GM10248 (cell line): Measurements from ENCODE around the gene TMEM37.
"Not testable (repeated sequence)": the region's sequence is repeated elsewhere in the genome, so short reads cannot be mapped to it uniquely, and the experiment has no call there.

Experiments used
- CTCF ChIA-PET: fragments of 300-600 bp; sonication (Branson Sonifier 250); formaldehyde crosslinking; extraction: SDS; loops from one replicate; lab custom pipeline; 2021; ENCODE audit warnings: antibody characterized with exemption; lab: Yijun Ruan, JAX
- POLR2A ChIA-PET: fragments of 350-650 bp; sonication (Branson Sonifier 250); formaldehyde crosslinking; extraction: SDS; loops from one replicate; lab custom pipeline; 2020; ENCODE audit warnings: antibody characterized with exemption; lab: Yijun Ruan, JAX
- DNase-seq: peaks from one replicate; pipeline ENCODE4 v3.0.0; 2012; ENCODE audit errors: extremely low spot score
- TF ChIP-seq, protein P1 (sequence below): IDR thresholded peaks from 2 replicates; pipeline ENCODE4 v1.5.1; 2012; ENCODE audit warnings: mild to moderate bottlenecking, low read depth; ENCODE audit errors: extremely low read depth, missing control alignments, control extremely low read depth

The TMEM37 gene

DNA sequence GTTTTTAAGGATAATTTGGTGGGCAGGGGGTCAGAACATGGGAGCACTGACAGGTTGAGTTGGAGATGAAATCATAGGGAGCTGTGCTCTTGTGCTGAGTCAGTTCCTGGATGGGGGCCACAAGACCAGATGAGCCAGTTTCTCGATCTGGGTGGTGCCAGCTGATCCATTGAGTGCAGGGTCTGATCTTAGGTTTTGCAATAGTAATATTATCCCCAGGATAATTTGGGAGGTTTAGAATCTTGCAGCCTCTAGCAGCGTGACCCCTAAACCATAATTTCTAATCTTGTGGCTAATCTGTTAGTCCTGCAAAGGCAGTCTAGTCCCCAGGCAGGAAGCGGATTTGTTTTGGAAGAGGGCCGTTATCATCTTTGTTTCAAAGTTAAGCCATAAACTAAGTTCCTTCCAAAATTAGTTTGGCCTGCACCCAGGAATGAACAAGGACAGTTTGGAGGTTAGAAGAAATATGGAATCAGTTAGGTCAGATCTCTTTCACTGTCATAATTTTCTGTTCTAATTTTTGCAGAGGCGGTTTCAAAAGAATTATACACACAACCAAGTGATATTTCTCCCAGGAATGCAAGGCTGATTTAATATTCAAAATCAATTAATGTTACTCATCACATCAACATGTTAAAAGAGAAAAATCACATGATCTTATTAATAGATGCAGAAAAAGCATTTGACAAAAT lies 41.9 kb upstream of the TMEM37 start:
- POLR2A ChIA-PET = no interaction called here
- DNase-seq = no peak
- CTCF ChIA-PET = interaction anchor here (1.3 to 1.5 kb wide), 2 partner anchors 17 to 23 kb away, joined by 3 read pairs; partner anchors contain the start of genes C2orf76 and DBI
- TF ChIP-seq, protein P1, sequence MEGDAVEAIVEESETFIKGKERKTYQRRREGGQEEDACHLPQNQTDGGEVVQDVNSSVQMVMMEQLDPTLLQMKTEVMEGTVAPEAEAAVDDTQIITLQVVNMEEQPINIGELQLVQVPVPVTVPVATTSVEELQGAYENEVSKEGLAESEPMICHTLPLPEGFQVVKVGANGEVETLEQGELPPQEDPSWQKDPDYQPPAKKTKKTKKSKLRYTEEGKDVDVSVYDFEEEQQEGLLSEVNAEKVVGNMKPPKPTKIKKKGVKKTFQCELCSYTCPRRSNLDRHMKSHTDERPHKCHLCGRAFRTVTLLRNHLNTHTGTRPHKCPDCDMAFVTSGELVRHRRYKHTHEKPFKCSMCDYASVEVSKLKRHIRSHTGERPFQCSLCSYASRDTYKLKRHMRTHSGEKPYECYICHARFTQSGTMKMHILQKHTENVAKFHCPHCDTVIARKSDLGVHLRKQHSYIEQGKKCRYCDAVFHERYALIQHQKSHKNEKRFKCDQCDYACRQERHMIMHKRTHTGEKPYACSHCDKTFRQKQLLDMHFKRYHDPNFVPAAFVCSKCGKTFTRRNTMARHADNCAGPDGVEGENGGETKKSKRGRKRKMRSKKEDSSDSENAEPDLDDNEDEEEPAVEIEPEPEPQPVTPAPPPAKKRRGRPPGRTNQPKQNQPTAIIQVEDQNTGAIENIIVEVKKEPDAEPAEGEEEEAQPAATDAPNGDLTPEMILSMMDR = no peak

DNA sequence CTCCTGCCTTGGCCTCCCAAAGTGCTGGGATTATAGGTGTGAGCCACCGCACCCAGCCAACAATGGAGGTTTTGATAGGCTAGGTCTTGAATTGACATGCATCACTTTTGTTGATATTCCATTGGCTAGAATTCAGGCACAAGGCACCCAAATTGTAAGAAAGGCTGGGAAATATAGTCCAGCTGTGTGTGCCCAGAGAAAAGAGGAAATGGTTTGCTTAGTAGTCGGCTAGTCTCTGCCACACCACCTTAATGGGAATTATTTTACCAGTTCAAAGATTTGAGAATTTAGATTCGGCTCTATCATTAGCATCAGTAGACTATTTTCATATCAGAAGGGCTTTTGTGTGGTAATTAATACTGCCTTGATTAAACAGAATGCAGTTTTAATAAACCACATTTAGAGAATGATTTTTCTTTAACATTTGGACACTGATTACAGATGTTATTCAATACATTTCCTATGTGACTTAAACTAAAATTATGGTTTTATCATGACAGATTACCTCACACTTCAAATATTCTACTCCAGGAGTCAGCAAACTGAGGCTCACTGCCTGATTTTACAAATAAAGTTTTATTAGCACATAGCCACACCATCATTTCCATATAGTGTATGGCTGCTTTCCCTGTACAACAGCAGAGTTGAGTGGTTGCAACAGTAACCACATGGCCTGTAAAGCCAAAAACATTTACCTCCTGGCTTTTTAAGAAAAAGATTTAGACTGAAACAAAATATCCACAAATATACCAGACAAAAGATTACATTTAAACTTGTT lies 37.5 kb upstream of the TMEM37 start:
- DNase-seq = no peak
- ChIA-PET POLR2A (no interaction called here), CTCF (no interaction called here)
- TF ChIP-seq, protein P1 = no peak

DNA sequence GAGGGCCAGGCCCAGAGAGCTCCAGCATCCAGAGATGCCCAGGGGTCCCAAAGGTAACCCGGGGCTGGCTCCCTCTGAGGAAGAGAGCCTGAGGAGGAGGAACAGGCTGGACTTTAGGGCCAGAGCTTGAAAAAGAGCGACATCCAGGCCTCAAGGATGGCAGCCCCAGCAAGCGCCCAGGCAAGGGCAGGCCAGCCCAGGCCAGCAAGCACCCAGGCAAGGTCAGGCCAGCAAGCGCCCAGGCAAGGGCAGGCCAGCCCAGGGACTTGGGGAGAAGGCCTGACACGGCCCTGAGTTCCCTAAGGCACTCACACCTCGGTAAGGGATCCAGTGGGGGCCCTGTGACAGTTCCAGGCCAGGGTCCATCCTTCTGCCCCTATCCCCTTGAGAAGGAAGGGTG lies 34.5 kb upstream of the TMEM37 start:
- POLR2A ChIA-PET = no interaction called here
- DNase-seq = no peak
- CTCF ChIA-PET = interaction anchor here (1.2 to 10.9 kb wide), 2 partner anchors 9 to 81 kb away, joined by 3 to 105 read pairs; no protein-coding TSS in a partner anchor

DNA sequence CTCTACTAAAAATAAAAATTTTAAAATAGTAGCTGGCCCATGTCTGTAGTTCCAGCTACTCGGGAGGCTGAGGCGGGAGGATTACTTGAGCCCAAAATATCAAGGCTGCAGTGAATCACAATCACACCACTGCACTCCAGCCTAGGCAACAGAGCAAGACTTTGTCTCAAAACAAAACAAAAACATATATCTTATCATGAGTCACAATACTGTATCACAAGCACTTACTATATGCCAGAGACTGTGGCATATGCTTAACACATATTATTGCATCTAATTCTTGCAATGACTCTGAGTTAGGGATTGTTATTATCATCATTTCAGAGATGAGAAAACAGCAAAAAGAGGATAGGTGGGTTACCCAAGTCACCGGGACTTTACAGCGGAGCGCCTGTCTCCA lies 29.5 kb upstream of the TMEM37 start:
- POLR2A ChIA-PET = no interaction called here
- TF ChIP-seq, protein P1 = no peak
- CTCF ChIA-PET = interaction anchor here (10.9 kb wide), 1 partner anchor 76 kb away, joined by 105 read pairs; no protein-coding TSS in a partner anchor
- DNase-seq = no peak

More for the DNA sequence above, 34.5 kb upstream of the TMEM37 start:
- TF ChIP-seq, protein P1 = no peak

DNA sequence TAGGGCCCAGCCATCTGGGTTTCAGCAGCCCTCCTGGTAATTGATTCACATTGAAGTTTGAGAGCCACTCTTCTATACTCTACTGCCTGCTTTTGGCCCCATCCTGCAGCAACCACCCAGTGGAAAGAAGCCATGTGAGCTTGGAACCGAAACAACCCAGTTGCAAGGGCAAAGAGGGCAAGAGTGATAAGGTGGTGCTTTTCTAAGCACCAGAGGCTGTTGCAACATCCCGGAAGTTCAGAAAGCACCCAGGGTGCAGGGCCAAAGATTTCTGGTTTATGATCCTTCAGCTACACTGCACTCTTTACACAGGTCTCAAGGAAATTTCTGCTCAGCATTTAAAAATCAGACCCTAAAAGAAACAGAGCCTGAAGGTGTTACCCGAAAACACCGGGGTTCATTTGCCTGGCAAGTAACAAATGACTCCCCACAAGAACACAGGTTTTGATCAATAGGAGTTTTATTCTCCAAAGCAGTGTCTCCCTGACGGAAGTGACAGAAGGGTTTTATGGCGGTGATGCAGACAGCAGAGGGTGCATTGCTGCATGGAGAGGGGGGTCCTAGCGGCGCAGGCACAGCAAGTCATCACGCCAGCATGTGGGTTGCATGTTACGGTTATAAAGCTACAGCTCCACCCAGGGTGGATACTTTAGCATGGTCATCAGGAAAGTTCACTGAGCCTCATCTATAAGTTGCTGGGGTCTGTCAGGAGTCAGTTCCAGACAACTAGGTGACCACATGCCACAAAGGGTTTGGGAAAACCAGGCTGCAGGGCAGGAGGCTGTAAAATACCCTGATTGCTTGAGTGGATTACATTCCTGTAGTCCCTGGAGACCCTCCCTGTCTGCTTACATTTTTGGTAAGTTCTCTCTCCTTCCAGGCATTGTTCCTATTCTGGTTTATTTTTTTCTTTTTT lies 28.8 kb upstream of the TMEM37 start:
- no peak for DNase-seq
- TF ChIP-seq, protein P1 = no peak
- ChIA-PET CTCF (interaction anchor here (0.6 to 10.9 kb wide), 2 partner anchors 9 to 76 kb away, joined by 3 to 105 read pairs; no protein-coding TSS in a partner anchor), POLR2A (no interaction called here)

DNA sequence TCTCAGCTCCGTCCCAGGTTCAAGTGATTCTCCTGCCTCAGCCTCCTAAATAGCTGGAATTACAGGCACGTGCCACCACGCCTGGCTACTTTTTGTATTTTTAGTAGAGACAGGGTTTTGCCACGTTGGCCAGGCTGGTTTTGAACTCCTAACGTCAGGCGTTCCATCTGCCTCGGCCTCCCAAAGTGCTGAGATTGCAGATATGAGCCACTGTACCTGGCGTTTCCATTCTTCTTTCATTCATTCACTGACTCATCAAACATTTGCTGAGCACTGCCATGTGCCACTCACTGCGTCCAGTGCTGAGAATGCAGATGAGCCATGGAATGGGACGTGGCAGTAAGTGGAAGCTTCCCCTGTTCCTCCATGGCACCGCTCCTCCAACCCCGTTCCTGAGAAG lies 28.0 kb upstream of the TMEM37 start:
- POLR2A ChIA-PET, DNase-seq: not testable (repeated sequence)
- CTCF ChIA-PET = interaction anchor here (0.6 to 10.9 kb wide), 2 partner anchors 9 to 75 kb away, joined by 3 to 105 read pairs; no protein-coding TSS in a partner anchor
